GM12878 (cell line): ENCODE measurements around the gene TAOK2.
A peak's percentile ranks its signal among the peaks of the same experiment; 100 is the strongest.

Experiments used
- POLR2A ChIP-seq: IDR thresholded peaks from 2 replicates; pipeline ENCODE4 v1.6.1; 2011; ENCODE audit warnings: low read depth, mild to moderate bottlenecking, low read length
- TF ChIP-seq, protein P1 (sequence below), 3 experiments: IDR thresholded peaks in 2 of 3; conservative IDR thresholded peaks in 1 of 3; 2 replicates each; pipeline ENCODE4 v1.5.1; 2011; ENCODE audit warnings: low read depth in 3 of 3, low read length in 3 of 3, mild to moderate bottlenecking in 3 of 3, control low read depth in 2 of 3, moderate library complexity in 2 of 3, inconsistent platforms in 1 of 3, mixed read lengths in 1 of 3; ENCODE audit not compliant: control insufficient read depth in 2 of 3, insufficient read depth in 1 of 3; ENCODE audit errors: extremely low read depth in 1 of 3

- TF ChIP-seq POLR2A, result peak; percentile 66
- TF ChIP-seq, protein P1, sequence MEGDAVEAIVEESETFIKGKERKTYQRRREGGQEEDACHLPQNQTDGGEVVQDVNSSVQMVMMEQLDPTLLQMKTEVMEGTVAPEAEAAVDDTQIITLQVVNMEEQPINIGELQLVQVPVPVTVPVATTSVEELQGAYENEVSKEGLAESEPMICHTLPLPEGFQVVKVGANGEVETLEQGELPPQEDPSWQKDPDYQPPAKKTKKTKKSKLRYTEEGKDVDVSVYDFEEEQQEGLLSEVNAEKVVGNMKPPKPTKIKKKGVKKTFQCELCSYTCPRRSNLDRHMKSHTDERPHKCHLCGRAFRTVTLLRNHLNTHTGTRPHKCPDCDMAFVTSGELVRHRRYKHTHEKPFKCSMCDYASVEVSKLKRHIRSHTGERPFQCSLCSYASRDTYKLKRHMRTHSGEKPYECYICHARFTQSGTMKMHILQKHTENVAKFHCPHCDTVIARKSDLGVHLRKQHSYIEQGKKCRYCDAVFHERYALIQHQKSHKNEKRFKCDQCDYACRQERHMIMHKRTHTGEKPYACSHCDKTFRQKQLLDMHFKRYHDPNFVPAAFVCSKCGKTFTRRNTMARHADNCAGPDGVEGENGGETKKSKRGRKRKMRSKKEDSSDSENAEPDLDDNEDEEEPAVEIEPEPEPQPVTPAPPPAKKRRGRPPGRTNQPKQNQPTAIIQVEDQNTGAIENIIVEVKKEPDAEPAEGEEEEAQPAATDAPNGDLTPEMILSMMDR (IDR thresholded peaks at IDR 0.05 in 2 of 3, conservative IDR thresholded peaks at IDR 0.05 in 1 of 3; ENCODE audit: control insufficient read depth in 2 of 3, extremely low read depth in 1 of 3, insufficient read depth in 1 of 3, low read depth in 3 of 3, low read length in 3 of 3), result no peak
Measured at GRCh38 chr16:29995324-29995910, 21.7 kb downstream of the TAOK2 start, which contains the start of gene HIRIP3.
